HEK293 (cell line): ENCODE data around the gene RPGRIP1L.

Experiments
- CTCF ChIA-PET: fragments of 350-600 bp; formaldehyde crosslinking; extraction: SDS; loops from one replicate; lab custom pipeline; 2021; ENCODE audit warnings: antibody characterized with exemption; lab: Yijun Ruan, JAX
- POLR2A ChIA-PET: fragments of 300-600 bp; formaldehyde crosslinking; extraction: SDS; loops from one replicate; lab custom pipeline; 2020; ENCODE audit warnings: antibody characterized with exemption, inconsistent platforms; lab: Yijun Ruan, JAX
- H3K27ac ChIP-seq: fragments of 200-500 bp; sonication (Bioruptor generic); 2 replicates; pipeline ENCODE4 v1.5.1; 2014; ENCODE audit warnings: low read depth, low read length, control low read depth, inconsistent platforms; ENCODE audit errors: extremely low read depth
- H3K36me3 ChIP-seq, 2 experiments: fragments of 200-500 bp in 1 of 2; sonication (Bioruptor generic) in 1 of 2; 1 replicate in 1 of 2; 2 replicates in 1 of 2; pipeline ENCODE4 v1.5.1; 2014 to 2017; ENCODE audit warnings: inconsistent platforms in 2 of 2, low read length in 2 of 2; ENCODE audit not compliant: control insufficient read depth in 2 of 2, insufficient read depth in 1 of 2
- H3K4me1 ChIP-seq: fragments of 200-500 bp; sonication (Bioruptor generic); 2 replicates; pipeline ENCODE4 v1.5.1; 2014; ENCODE audit warnings: mild to moderate bottlenecking, low read length, inconsistent platforms; ENCODE audit not compliant: control insufficient read depth, insufficient read depth
- H3K4me3 ChIP-seq: 2 replicates; pipeline ENCODE4 v1.5.1; 2011; ENCODE audit warnings: low read depth, mild to moderate bottlenecking, control low read depth, low read length, moderate library complexity
- H3K9me3 ChIP-seq: fragments of 200-500 bp; sonication (Bioruptor generic); 2 replicates; pipeline ENCODE4 v1.5.1; 2014; ENCODE audit warnings: low read depth, low read length, inconsistent platforms; ENCODE audit not compliant: control insufficient read depth, insufficient read depth
- CTCF ChIP-seq: fragments of 450-650 bp; formaldehyde crosslinking; IDR thresholded peaks from 2 replicates; pipeline ENCODE4 v1.5.1; 2016; ENCODE audit warnings: missing biosample characterization, missing genetic modification characterization
- GLI4 ChIP-seq: fragments of 450-650 bp; formaldehyde crosslinking; IDR thresholded peaks from 2 replicates; pipeline ENCODE4 v1.5.1; 2016; ENCODE audit warnings: missing biosample characterization, missing genetic modification characterization
- HOXA7 ChIP-seq: sonication (generic); formaldehyde crosslinking; IDR thresholded peaks from 2 replicates; pipeline ENCODE4 v1.8.1; 2022; ENCODE audit warnings: missing genetic modification reagents, borderline replicate concordance
- KLF17 ChIP-seq: fragments of 450-650 bp; formaldehyde crosslinking; IDR thresholded peaks from 2 replicates; pipeline ENCODE4 v1.5.1; 2016; ENCODE audit warnings: missing biosample characterization, missing genetic modification characterization
- PATZ1 ChIP-seq: fragments of 450-650 bp; formaldehyde crosslinking; IDR thresholded peaks from 2 replicates; pipeline ENCODE4 v1.5.1; 2016; ENCODE audit warnings: missing biosample characterization, missing genetic modification characterization
- SCRT1 ChIP-seq: fragments of 450-650 bp; formaldehyde crosslinking; IDR thresholded peaks from 2 replicates; pipeline ENCODE4 v1.5.1; 2016; ENCODE audit warnings: missing biosample characterization, missing genetic modification characterization, borderline replicate concordance
- SP3 ChIP-seq: fragments of 450-650 bp; formaldehyde crosslinking; IDR thresholded peaks from 2 replicates; pipeline ENCODE4 v1.5.1; 2016; ENCODE audit warnings: missing biosample characterization, missing genetic modification characterization
- SP7 ChIP-seq: fragments of 450-650 bp; formaldehyde crosslinking; IDR thresholded peaks from 2 replicates; pipeline ENCODE4 v1.5.1; 2016; ENCODE audit warnings: missing biosample characterization, missing genetic modification characterization
- YY2 ChIP-seq: fragments of 450-650 bp; formaldehyde crosslinking; IDR thresholded peaks from 2 replicates; pipeline ENCODE4 v1.5.1; 2016; ENCODE audit warnings: missing biosample characterization, missing genetic modification characterization
- ZBTB6 ChIP-seq: fragments of 450-650 bp; formaldehyde crosslinking; IDR thresholded peaks from 2 replicates; pipeline ENCODE4 v1.5.1; 2017; ENCODE audit warnings: missing biosample characterization, missing genetic modification characterization
- ZBTB7A ChIP-seq: fragments of 450-650 bp; formaldehyde crosslinking; IDR thresholded peaks from 2 replicates; pipeline ENCODE4 v1.5.1; 2016; ENCODE audit warnings: low read depth, missing biosample characterization, missing genetic modification characterization
- ZEB2 ChIP-seq: fragments of 450-650 bp; formaldehyde crosslinking; IDR thresholded peaks from 2 replicates; pipeline ENCODE4 v1.5.1; 2016; ENCODE audit warnings: missing biosample characterization, missing genetic modification characterization
- ZIC2 ChIP-seq: fragments of 450-650 bp; formaldehyde crosslinking; IDR thresholded peaks from 2 replicates; pipeline ENCODE4 v1.5.1; 2016; ENCODE audit warnings: missing biosample characterization, missing genetic modification characterization
- ZNF223 ChIP-seq: fragments of 450-650 bp; formaldehyde crosslinking; IDR thresholded peaks from 2 replicates; pipeline ENCODE4 v1.5.1; 2016; ENCODE audit warnings: missing biosample characterization, missing genetic modification characterization
- ZNF26 ChIP-seq: fragments of 450-650 bp; formaldehyde crosslinking; IDR thresholded peaks from 2 replicates; pipeline ENCODE4 v1.5.1; 2016; ENCODE audit warnings: missing biosample characterization, missing genetic modification characterization
- ZNF341 ChIP-seq: fragments of 450-650 bp; formaldehyde crosslinking; IDR thresholded peaks from 2 replicates; pipeline ENCODE4; 2016; ENCODE audit warnings: low read depth, missing biosample characterization, missing genetic modification characterization
- ZNF513 ChIP-seq: fragments of 450-650 bp; IDR thresholded peaks from 2 replicates; pipeline ENCODE4 v1.5.1; 2018; ENCODE audit warnings: missing biosample characterization, missing genetic modification characterization
- ZNF558 ChIP-seq: fragments of 450-650 bp; formaldehyde crosslinking; IDR thresholded peaks from 2 replicates; pipeline ENCODE4 v1.5.1; 2016; ENCODE audit warnings: missing biosample characterization, missing genetic modification characterization
- ZNF561 ChIP-seq: fragments of 450-650 bp; IDR thresholded peaks from 2 replicates; pipeline ENCODE4 v1.5.1; 2018; ENCODE audit warnings: missing biosample characterization, missing genetic modification characterization, borderline replicate concordance
- ZNF600 ChIP-seq: fragments of 450-650 bp; formaldehyde crosslinking; IDR thresholded peaks from 2 replicates; pipeline ENCODE4 v1.5.1; 2016; ENCODE audit warnings: missing biosample characterization, missing genetic modification characterization
- ZNF654 ChIP-seq: fragments of 450-650 bp; formaldehyde crosslinking; IDR thresholded peaks from 2 replicates; pipeline ENCODE4 v1.5.1; 2016; ENCODE audit warnings: low read depth, missing biosample characterization, missing genetic modification characterization
- ZNF677 ChIP-seq: fragments of 450-650 bp; IDR thresholded peaks from 2 replicates; pipeline ENCODE4 v1.5.0; 2018; ENCODE audit warnings: missing biosample characterization, mild to moderate bottlenecking, missing genetic modification characterization, moderate library complexity
- ZSCAN30 ChIP-seq: fragments of 450-650 bp; IDR thresholded peaks from 2 replicates; pipeline ENCODE4 v1.5.1; 2018; ENCODE audit warnings: missing biosample characterization, mild to moderate bottlenecking, missing genetic modification characterization, moderate library complexity

The RPGRIP1L gene

GRCh38 chr16:53561101-53561888, 142.4 kb downstream of the RPGRIP1L start (continued):
- TF ChIP-seq CTCF (tag by site-specific recombination) (no peak), ZBTB7A (tag by site-specific recombination) (no peak), ZBTB6 (tag by site-specific recombination) (no peak), SP7 (no peak), SCRT1 (tag by site-specific recombination) (no peak), SP3 (tag by site-specific recombination) (no peak), ZIC2 (tag by site-specific recombination) (no peak), ZNF26 (tag by site-specific recombination) (no peak)
- TF ChIP-seq, all 188 proteins: peak for 0

GRCh38 chr16:53559270-53559951, 144.2 kb downstream of the RPGRIP1L start:
- H3K9me3 ChIP-seq = no peaks in the 10 kb centered on the region
- ChIA-PET POLR2A (no interaction called here), CTCF (no interaction called here)
- no peak overlapping the region for H3K4me3 ChIP-seq
- no peak overlapping the region for H3K27ac ChIP-seq
- TF ChIP-seq ZNF600 (no peak), ZNF558 (no peak), GLI4 (no peak), ZNF341 (no peak), ZSCAN30 (tag by site-specific recombination) (no peak)
- no peaks in the 10 kb centered on the region for H3K4me1 ChIP-seq
- no peaks in the 10 kb centered on the region for H3K36me3 ChIP-seq

GRCh38 chr16:53558710-53559109, 144.9 kb downstream of the RPGRIP1L start:
- Histone ChIP-seq H3K9me3 (no peaks in the 10 kb centered on the region), H3K27ac (no peak overlapping the region), H3K4me3 (no peak overlapping the region), H3K36me3 (no peaks in the 10 kb centered on the region), H3K4me1 (no peaks in the 10 kb centered on the region)
- ChIA-PET POLR2A (no interaction called here), CTCF (interaction anchor here (0.6 kb wide), 1 partner anchor 136 kb away, joined by 4 read pairs; no protein-coding TSS in a partner anchor)
- TF ChIP-seq HOXA7 (CRISPR knock-in tag) = no peak
- TF ChIP-seq YY2 (tag by site-specific recombination) = no peak
- TF ChIP-seq ZEB2 (tag by site-specific recombination) = no peak
- TF ChIP-seq ZNF513 (tag by site-specific recombination) = no peak
- TF ChIP-seq PATZ1 (tag by site-specific recombination) = no peak
- TF ChIP-seq ZNF654 = no peak
- TF ChIP-seq ZIC2 (tag by site-specific recombination) = no peak
- no peak for TF ChIP-seq ZNF223 (tag by site-specific recombination)
- no peak for TF ChIP-seq KLF17
- no peak for TF ChIP-seq ZNF561 (tag by site-specific recombination)
- no peak for TF ChIP-seq ZNF677
